K562 (cell line): ENCODE measurements around the gene ELF2. TPM values are rescaled to one million over a fixed set of nuclear protein-coding genes. Genes with fewer than 3 reads are reported as not detected.

Source experiments
- BCOR ChIP-seq: fragments of 450-650 bp; IDR thresholded peaks from 2 replicates; pipeline ENCODE4 v1.6.1; 2016
- CBX8 ChIP-seq: fragments of 200-600 bp; sonication (generic); IDR thresholded peaks from 2 replicates; pipeline ENCODE4 v1.6.1; 2012; ENCODE audit warnings: borderline replicate concordance, mixed run types, low read depth, mild to moderate bottlenecking, moderate library complexity, mixed read lengths, low read length, control low read depth, inconsistent platforms; ENCODE audit not compliant: poor library complexity, severe bottlenecking; ENCODE audit errors: extremely low read depth
- CHD1 ChIP-seq: fragments of 200-600 bp; sonication (generic); IDR thresholded peaks from one replicate; pipeline ENCODE4 v1.6.1; 2012; ENCODE audit warnings: mild to moderate bottlenecking, moderate library complexity, low read length, inconsistent platforms
- COPS2 ChIP-seq: fragments of 450-650 bp; conservative IDR thresholded peaks from 2 replicates; pipeline ENCODE4 v1.6.1; 2016; ENCODE audit warnings: mild to moderate bottlenecking, moderate library complexity
- FOXJ2 ChIP-seq: fragments of 200-800 bp; sonication (Bioruptor generic); IDR thresholded peaks from 2 replicates; pipeline ENCODE4 v1.6.1; 2016; ENCODE audit warnings: missing genetic modification characterization, missing compliant biosample characterization
- KHSRP ChIP-seq: fragments of 450-650 bp; IDR thresholded peaks from 2 replicates; pipeline ENCODE4 v1.6.1; 2017
- MBD2 ChIP-seq: sonication (generic); IDR thresholded peaks from 2 replicates; pipeline ENCODE4 v1.6.1; 2016; ENCODE audit warnings: low read depth, borderline replicate concordance
- NFYB ChIP-seq: IDR thresholded peaks from 2 replicates; pipeline ENCODE4 v1.6.1; 2011; ENCODE audit warnings: mild to moderate bottlenecking, moderate library complexity; ENCODE audit not compliant: insufficient read length; ENCODE audit errors: extremely low read depth
- POU5F1 ChIP-seq: fragments of 150-350 bp; IDR thresholded peaks from 2 replicates; pipeline ENCODE4 v1.6.1; 2014; ENCODE audit warnings: borderline replicate concordance, low read length, low read depth, mild to moderate bottlenecking; ENCODE audit not compliant: partially characterized antibody
- SAFB ChIP-seq: fragments of 200-400 bp; formaldehyde crosslinking; IDR thresholded peaks from 2 replicates; pipeline ENCODE4 v1.6.1; 2017; ENCODE audit warnings: low read depth, low read length, borderline replicate concordance
- SIN3B ChIP-seq: fragments of 450-650 bp; IDR thresholded peaks from 2 replicates; pipeline ENCODE4 v1.6.1; 2017; ENCODE audit warnings: low read depth, mild to moderate bottlenecking, moderate library complexity
- SIRT6 ChIP-seq: IDR thresholded peaks from one replicate; pipeline ENCODE4 v1.6.1; 2012; ENCODE audit warnings: low read depth, mild to moderate bottlenecking, control low read depth, inconsistent platforms, low read length, moderate library complexity
- TAF15 ChIP-seq: fragments of 200-400 bp; formaldehyde crosslinking; IDR thresholded peaks from 2 replicates; pipeline ENCODE4 v1.6.1; 2017; ENCODE audit warnings: mild to moderate bottlenecking, low read depth, low read length, moderate library complexity
- ZNF3 ChIP-seq: fragments of 250-450 bp; sonication (Bioruptor Pico); IDR thresholded peaks from 2 replicates; pipeline ENCODE4 v1.5.0; 2021; ENCODE audit warnings: mild to moderate bottlenecking, moderate library complexity
- ZNF76 ChIP-seq: fragments of 250-450 bp; sonication (Bioruptor Pico); IDR thresholded peaks from 2 replicates; pipeline ENCODE4 v1.4.0; 2020; ENCODE audit warnings: mild to moderate bottlenecking, moderate library complexity, borderline replicate concordance
- polyA plus RNA-seq, 8 experiments: library from polyadenylated mRNA; depleted of rRNA in 4 of 8; stranded (reverse) in 5 of 8; unstranded in 3 of 8; fragments of >200 nt; fragmentation: Nextera tagmentation in 2 of 8; fragmentation: Illumina TruSeq in 1 of 8; extraction: Ambion mirVana in 2 of 8; extraction: Trizol in 1 of 8; gene quantifications; 2 replicates each; pipeline versions ENCODE4 v1.2.1 to v1.2.3, GENCODE V29; 2011 to 2014; ENCODE audit warnings: inconsistent platforms in 1 of 8, missing spikeins in 1 of 8
- total RNA-seq, 7 experiments: library from RNA; depleted of rRNA in 6 of 7; stranded (reverse); fragments of >200 nt in 6 of 7; fragmentation: Illumina TruSeq in 2 of 7; extraction: Trizol in 2 of 7; gene quantifications; 2 replicates each; pipeline versions ENCODE4 v1.2.1 to v1.2.3, GENCODE V29; 2011 to 2021; ENCODE audit warnings: low replicate concordance in 1 of 7
- TF ChIP-seq, protein P1 (sequence below): fragments of 450-650 bp; IDR thresholded peaks from one replicate; pipeline ENCODE4 v1.6.1; 2018; ENCODE audit warnings: mild to moderate bottlenecking, moderate library complexity; ENCODE audit not compliant: partially characterized antibody
- TF ChIP-seq, protein P2 (sequence below): sonication (generic); formaldehyde crosslinking; IDR thresholded peaks from 2 replicates; pipeline ENCODE4 v1.8.0; 2022; ENCODE audit warnings: mild to moderate bottlenecking, missing genetic modification reagents
- TF ChIP-seq, protein P3 (sequence below): fragments of 250-450 bp; sonication (Bioruptor Pico); IDR thresholded peaks from 2 replicates; pipeline ENCODE4 v1.5.0; 2021; ENCODE audit warnings: mild to moderate bottlenecking, borderline replicate concordance
- TF ChIP-seq, protein P4 (sequence below): sonication (generic); formaldehyde crosslinking; IDR thresholded peaks from 2 replicates; pipeline ENCODE4 v1.8.0; 2022; ENCODE audit warnings: mild to moderate bottlenecking, missing genetic modification reagents
- TF ChIP-seq, protein P5 (sequence below): sonication (generic); formaldehyde crosslinking; IDR thresholded peaks from 2 replicates; pipeline ENCODE4 v1.8.0; 2022; ENCODE audit warnings: missing genetic modification reagents, mild to moderate bottlenecking, borderline replicate concordance

The ELF2 gene
- total and polyA plus RNA-seq, 9 of the 15 experiments (the other 6 are each of a cell fraction or from before 2014, with no cell fraction given), result 9.4 to 58.7 (median 41.6) TPM

DNA sequence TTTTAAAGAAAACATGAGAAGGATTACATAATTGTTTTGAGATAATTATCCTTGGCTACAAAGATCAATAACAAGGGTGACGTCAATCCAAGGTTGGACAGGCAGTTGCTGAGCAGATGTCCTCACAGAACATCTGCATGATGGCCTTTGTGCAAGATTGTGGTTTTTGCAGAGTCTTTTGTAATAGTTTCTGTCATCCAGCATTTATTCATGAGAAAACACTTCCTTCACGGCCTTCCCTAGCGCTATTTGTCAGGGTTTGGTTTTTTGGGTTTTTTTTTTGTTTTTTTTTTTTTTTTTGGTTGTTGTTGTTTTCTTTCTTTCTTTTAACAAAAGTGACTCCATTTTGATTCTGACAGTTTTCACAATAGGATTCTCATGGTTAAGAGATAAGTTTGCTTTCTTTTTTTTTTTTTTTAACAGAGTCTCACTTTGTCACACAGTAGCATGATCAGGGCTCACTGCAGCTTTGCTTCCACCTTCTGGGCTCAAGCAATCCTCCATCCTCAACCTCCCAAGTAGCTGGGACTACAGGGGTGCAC, 31.5 kb upstream of the ELF2 start (continued):
- TF ChIP-seq, protein P1, sequence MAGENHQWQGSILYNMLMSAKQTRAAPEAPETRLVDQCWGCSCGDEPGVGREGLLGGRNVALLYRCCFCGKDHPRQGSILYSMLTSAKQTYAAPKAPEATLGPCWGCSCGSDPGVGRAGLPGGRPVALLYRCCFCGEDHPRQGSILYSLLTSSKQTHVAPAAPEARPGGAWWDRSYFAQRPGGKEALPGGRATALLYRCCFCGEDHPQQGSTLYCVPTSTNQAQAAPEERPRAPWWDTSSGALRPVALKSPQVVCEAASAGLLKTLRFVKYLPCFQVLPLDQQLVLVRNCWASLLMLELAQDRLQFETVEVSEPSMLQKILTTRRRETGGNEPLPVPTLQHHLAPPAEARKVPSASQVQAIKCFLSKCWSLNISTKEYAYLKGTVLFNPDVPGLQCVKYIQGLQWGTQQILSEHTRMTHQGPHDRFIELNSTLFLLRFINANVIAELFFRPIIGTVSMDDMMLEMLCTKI, result no peak
- TF ChIP-seq FOXJ2 (tag) (no peak), MBD2 (no peak), SIN3B (no peak), ZNF3 (CRISPR knock-in tag) (no peak), POU5F1 (no peak), SAFB (no peak), KHSRP (no peak), BCOR (no peak), CHD1 (no peak), CBX8 (no peak), ZNF76 (CRISPR knock-in tag) (no peak), COPS2 (no peak), TAF15 (no peak), NFYB (no peak), SIRT6 (no peak)
- TF ChIP-seq, protein P2, sequence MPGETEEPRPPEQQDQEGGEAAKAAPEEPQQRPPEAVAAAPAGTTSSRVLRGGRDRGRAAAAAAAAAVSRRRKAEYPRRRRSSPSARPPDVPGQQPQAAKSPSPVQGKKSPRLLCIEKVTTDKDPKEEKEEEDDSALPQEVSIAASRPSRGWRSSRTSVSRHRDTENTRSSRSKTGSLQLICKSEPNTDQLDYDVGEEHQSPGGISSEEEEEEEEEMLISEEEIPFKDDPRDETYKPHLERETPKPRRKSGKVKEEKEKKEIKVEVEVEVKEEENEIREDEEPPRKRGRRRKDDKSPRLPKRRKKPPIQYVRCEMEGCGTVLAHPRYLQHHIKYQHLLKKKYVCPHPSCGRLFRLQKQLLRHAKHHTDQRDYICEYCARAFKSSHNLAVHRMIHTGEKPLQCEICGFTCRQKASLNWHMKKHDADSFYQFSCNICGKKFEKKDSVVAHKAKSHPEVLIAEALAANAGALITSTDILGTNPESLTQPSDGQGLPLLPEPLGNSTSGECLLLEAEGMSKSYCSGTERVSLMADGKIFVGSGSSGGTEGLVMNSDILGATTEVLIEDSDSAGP (CRISPR knock-in tag), result no peak
- TF ChIP-seq, protein P3, sequence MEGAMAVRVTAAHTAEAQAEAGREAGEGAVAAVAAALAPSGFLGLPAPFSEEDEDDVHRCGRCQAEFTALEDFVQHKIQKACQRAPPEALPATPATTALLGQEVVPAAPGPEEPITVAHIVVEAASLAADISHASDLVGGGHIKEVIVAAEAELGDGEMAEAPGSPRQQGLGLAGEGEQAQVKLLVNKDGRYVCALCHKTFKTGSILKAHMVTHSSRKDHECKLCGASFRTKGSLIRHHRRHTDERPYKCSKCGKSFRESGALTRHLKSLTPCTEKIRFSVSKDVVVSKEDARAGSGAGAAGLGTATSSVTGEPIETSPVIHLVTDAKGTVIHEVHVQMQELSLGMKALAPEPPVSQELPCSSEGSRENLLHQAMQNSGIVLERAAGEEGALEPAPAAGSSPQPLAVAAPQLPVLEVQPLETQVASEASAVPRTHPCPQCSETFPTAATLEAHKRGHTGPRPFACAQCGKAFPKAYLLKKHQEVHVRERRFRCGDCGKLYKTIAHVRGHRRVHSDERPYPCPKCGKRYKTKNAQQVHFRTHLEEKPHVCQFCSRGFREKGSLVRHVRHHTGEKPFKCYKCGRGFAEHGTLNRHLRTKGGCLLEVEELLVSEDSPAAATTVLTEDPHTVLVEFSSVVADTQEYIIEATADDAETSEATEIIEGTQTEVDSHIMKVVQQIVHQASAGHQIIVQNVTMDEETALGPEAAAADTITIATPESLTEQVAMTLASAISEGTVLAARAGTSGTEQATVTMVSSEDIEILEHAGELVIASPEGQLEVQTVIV (CRISPR knock-in tag), result no peak
- TF ChIP-seq, protein P4, sequence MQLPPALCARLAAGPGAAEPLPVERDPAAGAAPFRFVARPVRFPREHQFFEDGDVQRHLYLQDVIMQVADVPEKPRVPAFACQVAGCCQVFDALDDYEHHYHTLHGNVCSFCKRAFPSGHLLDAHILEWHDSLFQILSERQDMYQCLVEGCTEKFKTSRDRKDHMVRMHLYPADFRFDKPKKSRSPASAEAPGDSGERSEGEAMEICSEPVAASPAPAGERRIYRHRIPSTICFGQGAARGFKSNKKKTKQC, result no peak
- TF ChIP-seq, protein P5, sequence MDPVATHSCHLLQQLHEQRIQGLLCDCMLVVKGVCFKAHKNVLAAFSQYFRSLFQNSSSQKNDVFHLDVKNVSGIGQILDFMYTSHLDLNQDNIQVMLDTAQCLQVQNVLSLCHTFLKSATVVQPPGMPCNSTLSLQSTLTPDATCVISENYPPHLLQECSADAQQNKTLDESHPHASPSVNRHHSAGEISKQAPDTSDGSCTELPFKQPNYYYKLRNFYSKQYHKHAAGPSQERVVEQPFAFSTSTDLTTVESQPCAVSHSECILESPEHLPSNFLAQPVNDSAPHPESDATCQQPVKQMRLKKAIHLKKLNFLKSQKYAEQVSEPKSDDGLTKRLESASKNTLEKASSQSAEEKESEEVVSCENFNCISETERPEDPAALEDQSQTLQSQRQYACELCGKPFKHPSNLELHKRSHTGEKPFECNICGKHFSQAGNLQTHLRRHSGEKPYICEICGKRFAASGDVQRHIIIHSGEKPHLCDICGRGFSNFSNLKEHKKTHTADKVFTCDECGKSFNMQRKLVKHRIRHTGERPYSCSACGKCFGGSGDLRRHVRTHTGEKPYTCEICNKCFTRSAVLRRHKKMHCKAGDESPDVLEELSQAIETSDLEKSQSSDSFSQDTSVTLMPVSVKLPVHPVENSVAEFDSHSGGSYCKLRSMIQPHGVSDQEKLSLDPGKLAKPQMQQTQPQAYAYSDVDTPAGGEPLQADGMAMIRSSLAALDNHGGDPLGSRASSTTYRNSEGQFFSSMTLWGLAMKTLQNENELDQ, result no peak
